ENCODE data around the gene REG1B. TPM values are rescaled to one million over a fixed set of nuclear protein-coding genes. Genes with fewer than 3 reads are reported as not detected.
"Not testable (repeated sequence)": the region's sequence is repeated elsewhere in the genome, so short reads cannot be mapped to it uniquely, and the experiment has no call there.

Gene REG1B
- total RNA-seq, 2 experiments from 2014 or later = not detected

DNA sequence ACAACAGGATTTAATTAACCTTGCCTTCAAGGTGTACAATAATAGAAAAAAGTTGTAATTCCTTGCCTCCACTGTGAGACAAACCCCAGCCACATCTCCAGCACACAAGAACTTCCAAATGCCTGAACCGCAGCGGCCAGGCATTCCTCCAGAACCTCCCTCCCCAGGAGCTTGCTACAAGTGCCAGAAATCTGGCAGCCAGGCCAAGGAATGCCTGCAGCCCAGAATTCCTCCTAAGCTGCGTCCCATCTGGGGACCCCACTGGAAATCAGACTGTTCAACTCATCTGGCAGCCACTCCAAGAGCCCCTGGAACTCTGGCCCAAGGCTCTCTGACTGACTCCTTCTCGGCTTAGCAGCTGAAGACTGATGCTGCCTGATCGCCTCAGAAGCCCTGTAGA, 34.3 kb downstream of the REG1B start:
- ATAC-seq (ENCODE audit: low read depth); H3K9me3 Mint-ChIP-seq; POLR2A ChIA-PET; H3K36me3 Mint-ChIP-seq; DNase-seq; H3K27ac Mint-ChIP-seq; H3K4me3 Mint-ChIP-seq; H3K4me1 Mint-ChIP-seq; H3K27me3 Mint-ChIP-seq: not testable (repeated sequence)

DNA sequence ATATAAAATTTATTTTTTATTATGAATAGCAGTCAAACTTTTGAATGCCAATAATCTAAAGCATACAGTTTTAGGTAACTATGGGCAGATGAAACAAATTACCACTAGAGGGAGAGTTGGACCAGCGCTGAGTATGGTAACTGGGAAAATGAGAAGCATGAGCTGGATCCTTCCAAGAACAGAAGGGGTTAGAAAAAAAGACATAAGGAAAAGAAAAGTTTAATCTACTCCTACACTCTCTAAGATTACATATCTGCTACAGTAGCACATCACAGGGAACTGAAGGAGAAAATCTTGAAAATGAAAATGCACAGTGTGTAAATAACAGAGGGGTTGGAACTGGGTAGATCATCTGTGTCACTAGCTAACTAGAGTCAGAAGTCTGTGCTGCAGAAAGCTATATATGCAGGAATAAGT, 46.8 kb downstream of the REG1B start:
- no peaks in the 10 kb centered on the region for H3K36me3 Mint-ChIP-seq
- POLR2A ChIA-PET = no interaction called here
- DNase-seq (no peak), ATAC-seq (ENCODE audit: low read depth) (no peak)
- H3K4me3 Mint-ChIP-seq = no peak overlapping the region
- H3K27ac Mint-ChIP-seq = no peak overlapping the region
- no peaks in the 10 kb centered on the region for H3K27me3 Mint-ChIP-seq
- no peaks in the 10 kb centered on the region for H3K4me1 Mint-ChIP-seq
- no peaks in the 10 kb centered on the region for H3K9me3 Mint-ChIP-seq

DNA sequence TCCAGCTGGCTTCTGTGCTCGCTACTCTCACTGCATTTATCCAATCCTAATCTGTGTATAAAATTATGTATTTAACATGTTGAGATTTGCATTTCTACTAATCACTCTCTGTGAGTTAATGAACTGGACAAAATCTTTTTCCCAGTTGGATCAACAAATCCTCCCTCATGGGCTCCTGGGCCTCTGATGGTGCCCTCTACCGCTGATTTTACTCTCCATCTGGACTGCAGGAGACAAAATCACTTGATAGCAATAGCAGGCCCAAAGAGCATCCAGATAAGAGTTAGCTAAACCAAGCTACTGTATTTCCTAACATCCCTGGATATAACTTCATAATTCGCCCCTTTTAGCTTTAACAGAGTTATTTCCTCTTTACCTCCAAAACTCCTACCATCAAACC, 47.8 kb downstream of the REG1B start:
- DNase-seq (no peak), ATAC-seq (ENCODE audit: low read depth) (no peak)
- H3K9me3 Mint-ChIP-seq = no peaks in the 10 kb centered on the region
- no peak overlapping the region for H3K4me3 Mint-ChIP-seq
- POLR2A ChIA-PET = no interaction called here
- no peak overlapping the region for H3K27ac Mint-ChIP-seq
- H3K36me3 Mint-ChIP-seq = no peaks in the 10 kb centered on the region
- no peaks in the 10 kb centered on the region for H3K4me1 Mint-ChIP-seq
- no peaks in the 10 kb centered on the region for H3K27me3 Mint-ChIP-seq

Other genes with a start within 250 kb of the REG1B start
- not detected for gene REG3G, start 62.3 kb downstream of the REG1B start, total RNA-seq
- gene REG1A, start 32.5 kb upstream of the REG1B start, total RNA-seq = not detected
- gene REG3A, start 71.8 kb upstream of the REG1B start, total RNA-seq = not detected

Data from activated naive CD8-positive, alpha-beta T cell treated with anti-CD3 and anti-CD28 coated beads, Interleukin-2, amount 10 ng/mL, durations not matched to agents 7 days and 5 days (primary cell).